HepG2 (cell line): ENCODE data around the gene FUT8.

Experiments used
- CTCF ChIP-seq: sonication (generic); formaldehyde crosslinking; IDR thresholded peaks from 2 replicates; pipeline ENCODE4 v1.5.0; 2020; ENCODE audit warnings: mild to moderate bottlenecking, missing genetic modification reagents, moderate library complexity
- HNRNPUL1 ChIP-seq: fragments of 200-400 bp; formaldehyde crosslinking; IDR thresholded peaks from 2 replicates; pipeline ENCODE4 v1.6.1; 2017; ENCODE audit warnings: low read depth, mild to moderate bottlenecking, low read length, moderate library complexity
- MYNN ChIP-seq: sonication (generic); formaldehyde crosslinking; IDR thresholded peaks from 2 replicates; pipeline ENCODE4 v1.4.0; 2020; ENCODE audit warnings: mild to moderate bottlenecking, low read depth, missing genetic modification reagents
- TBX2 ChIP-seq: sonication (generic); formaldehyde crosslinking; IDR thresholded peaks from 2 replicates; pipeline ENCODE4 v1.5.0; 2020; ENCODE audit warnings: missing genetic modification reagents, mild to moderate bottlenecking, borderline replicate concordance
- ZBTB34 ChIP-seq: sonication (generic); formaldehyde crosslinking; IDR thresholded peaks from 2 replicates; pipeline ENCODE4 v1.8.0; 2022; ENCODE audit warnings: mild to moderate bottlenecking, missing genetic modification reagents
- ZKSCAN1 ChIP-seq: fragments of 150-350 bp; IDR thresholded peaks from 2 replicates; pipeline ENCODE4 v1.6.1; 2014; ENCODE audit warnings: low read length
- ZNF431 ChIP-seq: sonication (generic); formaldehyde crosslinking; IDR thresholded peaks from 2 replicates; pipeline ENCODE4 v1.9.0; 2022; ENCODE audit warnings: missing genetic modification reagents, low read depth, mild to moderate bottlenecking, borderline replicate concordance
- ZNF704 ChIP-seq: sonication (generic); formaldehyde crosslinking; IDR thresholded peaks from 2 replicates; pipeline ENCODE4 v1.8.1; 2023; ENCODE audit warnings: mild to moderate bottlenecking, inconsistent platforms, moderate library complexity, missing genetic modification reagents, borderline replicate concordance
- ZNF720 ChIP-seq: sonication (generic); formaldehyde crosslinking; IDR thresholded peaks from 2 replicates; pipeline ENCODE4 v1.4.0; 2020; ENCODE audit warnings: missing genetic modification reagents

GRCh38 chr14:65506801-65507200 lies 94.3 kb downstream of the FUT8 start:
- TF ChIP-seq ZBTB34: no peak
- no peak for TF ChIP-seq MYNN (CRISPR knock-in tag)
- TF ChIP-seq ZKSCAN1: no peak
- TF ChIP-seq CTCF: no peak
- no peak for TF ChIP-seq ZNF704 (CRISPR knock-in tag)
- TF ChIP-seq ZNF431 (CRISPR knock-in tag): no peak
- no peak for TF ChIP-seq ZNF720 (CRISPR knock-in tag)
- TF ChIP-seq HNRNPUL1: no peak
- TF ChIP-seq TBX2: peak; percentile 46; the same call in 1 of the 2 replicates
